ENCODE measurements around the gene TSPAN5. TPM values are rescaled to one million over a fixed set of nuclear protein-coding genes. Genes with fewer than 3 reads are reported as not detected.

TSPAN5 gene
- total and polyA plus RNA-seq, 2 experiments from 2014 or later: 22.4 to 35.9 TPM

- TF ChIP-seq EZH2 (IDR thresholded peaks at IDR 0.05; ENCODE audit: borderline replicate concordance) (no peak), CTCF (IDR thresholded peaks at IDR 0.05; ENCODE audit: poor library complexity) (no peak), EZH2phosphoT487 (IDR thresholded peaks at IDR 0.05; ENCODE audit: low read depth, severe bottlenecking, unreplicated experiment) (no peak)
- Histone ChIP-seq H2AFZ (no peak overlapping the region), H3K27ac (no peak overlapping the region), H3K9me3 (ENCODE audit: low read depth) (no peaks in the 10 kb centered on the region), H4K20me1 (ENCODE audit: insufficient read depth, poor library complexity, severe bottlenecking) (no peaks in the 10 kb centered on the region), H3K79me2 (peaks cover 91% of the 10 kb centered on the region), H3K4me1 (ENCODE audit: insufficient read depth) (no peaks in the 10 kb centered on the region), H3K4me2 (no peak overlapping the region), H3K27me3 (no peaks in the 10 kb centered on the region), H3K36me3 (replicated peaks; ENCODE audit: insufficient read depth, low read depth) (no peaks in the 10 kb centered on the region), H3K9me2 (replicated peaks; ENCODE audit: insufficient read depth) (no peaks in the 10 kb centered on the region), H3K4me3 (no peak overlapping the region)
- 96% methylated on average over 3 of the region's 3 CpGs for WGBS (ENCODE audit: low lambda C conversion rate, missing lambda C conversion rate)
- DNase-seq (ENCODE audit: low spot score): no peak
Observed at GRCh38 chr4:98652996-98653395, 5.4 kb downstream of the TSPAN5 start.

- no peaks in the 10 kb centered on the region for H3K4me1 ChIP-seq (ENCODE audit: insufficient read depth)
- H3K9me3 ChIP-seq (ENCODE audit: low read depth): no peaks in the 10 kb centered on the region
- no peak overlapping the region for H3K4me3 ChIP-seq
- no peaks in the 10 kb centered on the region for H3K27me3 ChIP-seq
- TF ChIP-seq CTCF (IDR thresholded peaks at IDR 0.05; ENCODE audit: poor library complexity) (no peak), EZH2phosphoT487 (IDR thresholded peaks at IDR 0.05; ENCODE audit: low read depth, severe bottlenecking, unreplicated experiment) (no peak), EZH2 (IDR thresholded peaks at IDR 0.05; ENCODE audit: borderline replicate concordance) (no peak)
- no peak overlapping the region for H3K27ac ChIP-seq
- no peaks in the 10 kb centered on the region for H3K36me3 ChIP-seq (replicated peaks; ENCODE audit: insufficient read depth, low read depth)
- 92% methylated on average over 5 of the region's 5 CpGs for WGBS (ENCODE audit: low lambda C conversion rate, missing lambda C conversion rate)
- no peak overlapping the region for H2AFZ ChIP-seq
- H3K9me2 ChIP-seq (replicated peaks; ENCODE audit: insufficient read depth): no peaks in the 10 kb centered on the region
- H4K20me1 ChIP-seq (ENCODE audit: insufficient read depth, poor library complexity, severe bottlenecking): no peaks in the 10 kb centered on the region
- peaks cover 86% of the 10 kb centered on the region for H3K79me2 ChIP-seq
- no peak for DNase-seq (ENCODE audit: low spot score)
- H3K4me2 ChIP-seq: no peak overlapping the region
Observed at GRCh38 chr4:98648602-98649001, 9.8 kb downstream of the TSPAN5 start.

GRCh38 chr4:98646422-98646821 lies 12.0 kb downstream of the TSPAN5 start:
- Histone ChIP-seq H4K20me1 (ENCODE audit: insufficient read depth, poor library complexity, severe bottlenecking) (no peaks in the 10 kb centered on the region), H3K27ac (no peak overlapping the region), H3K79me2 (peaks cover 70% of the 10 kb centered on the region), H3K4me1 (ENCODE audit: insufficient read depth) (no peaks in the 10 kb centered on the region), H3K9me2 (replicated peaks; ENCODE audit: insufficient read depth) (no peaks in the 10 kb centered on the region), H3K27me3 (no peaks in the 10 kb centered on the region), H3K36me3 (replicated peaks; ENCODE audit: insufficient read depth, low read depth) (no peaks in the 10 kb centered on the region), H3K4me2 (no peak overlapping the region), H2AFZ (no peak overlapping the region), H3K9me3 (ENCODE audit: low read depth) (no peaks in the 10 kb centered on the region), H3K4me3 (no peak overlapping the region)
- 98% methylated on average over 3 of the region's 3 CpGs for WGBS (ENCODE audit: low lambda C conversion rate, missing lambda C conversion rate)
- TF ChIP-seq CTCF (IDR thresholded peaks at IDR 0.05; ENCODE audit: poor library complexity): no peak
- no peak for TF ChIP-seq EZH2phosphoT487 (IDR thresholded peaks at IDR 0.05; ENCODE audit: low read depth, severe bottlenecking, unreplicated experiment)
- TF ChIP-seq EZH2 (IDR thresholded peaks at IDR 0.05; ENCODE audit: borderline replicate concordance): no peak
- DNase-seq (ENCODE audit: low spot score): no peak

- Histone ChIP-seq H2AFZ (no peak overlapping the region), H3K9me2 (replicated peaks; ENCODE audit: insufficient read depth) (no peaks in the 10 kb centered on the region), H3K4me1 (ENCODE audit: insufficient read depth) (no peaks in the 10 kb centered on the region), H3K36me3 (replicated peaks; ENCODE audit: insufficient read depth, low read depth) (no peaks in the 10 kb centered on the region), H3K79me2 (peaks cover 70% of the 10 kb centered on the region), H3K4me3 (no peak overlapping the region), H3K9me3 (ENCODE audit: low read depth) (no peaks in the 10 kb centered on the region), H3K4me2 (no peak overlapping the region), H3K27me3 (no peaks in the 10 kb centered on the region), H3K27ac (no peak overlapping the region), H4K20me1 (ENCODE audit: insufficient read depth, poor library complexity, severe bottlenecking) (no peaks in the 10 kb centered on the region)
- no peak for DNase-seq (ENCODE audit: low spot score)
- WGBS (ENCODE audit: low lambda C conversion rate, missing lambda C conversion rate): 95% methylated on average over 6 of the region's 6 CpGs
- TF ChIP-seq EZH2 (IDR thresholded peaks at IDR 0.05; ENCODE audit: borderline replicate concordance) (no peak), CTCF (IDR thresholded peaks at IDR 0.05; ENCODE audit: poor library complexity) (no peak), EZH2phosphoT487 (IDR thresholded peaks at IDR 0.05; ENCODE audit: low read depth, severe bottlenecking, unreplicated experiment) (no peak)
Observed at GRCh38 chr4:98645527-98645926, 12.9 kb downstream of the TSPAN5 start.

Data from hepatocyte (in vitro differentiated cells).